ENCODE results near the gene CHMP4A.

GRCh38 chr14:24236689-24237462 is 23.6 kb upstream of the CHMP4A start:
- TF ChIP-seq, protein P1, sequence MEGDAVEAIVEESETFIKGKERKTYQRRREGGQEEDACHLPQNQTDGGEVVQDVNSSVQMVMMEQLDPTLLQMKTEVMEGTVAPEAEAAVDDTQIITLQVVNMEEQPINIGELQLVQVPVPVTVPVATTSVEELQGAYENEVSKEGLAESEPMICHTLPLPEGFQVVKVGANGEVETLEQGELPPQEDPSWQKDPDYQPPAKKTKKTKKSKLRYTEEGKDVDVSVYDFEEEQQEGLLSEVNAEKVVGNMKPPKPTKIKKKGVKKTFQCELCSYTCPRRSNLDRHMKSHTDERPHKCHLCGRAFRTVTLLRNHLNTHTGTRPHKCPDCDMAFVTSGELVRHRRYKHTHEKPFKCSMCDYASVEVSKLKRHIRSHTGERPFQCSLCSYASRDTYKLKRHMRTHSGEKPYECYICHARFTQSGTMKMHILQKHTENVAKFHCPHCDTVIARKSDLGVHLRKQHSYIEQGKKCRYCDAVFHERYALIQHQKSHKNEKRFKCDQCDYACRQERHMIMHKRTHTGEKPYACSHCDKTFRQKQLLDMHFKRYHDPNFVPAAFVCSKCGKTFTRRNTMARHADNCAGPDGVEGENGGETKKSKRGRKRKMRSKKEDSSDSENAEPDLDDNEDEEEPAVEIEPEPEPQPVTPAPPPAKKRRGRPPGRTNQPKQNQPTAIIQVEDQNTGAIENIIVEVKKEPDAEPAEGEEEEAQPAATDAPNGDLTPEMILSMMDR (conservative IDR thresholded peaks at IDR 0.05) = no peak
- no peak for TF ChIP-seq EZH2 (IDR thresholded peaks at IDR 0.05; ENCODE audit: low read depth)
